GM18873 (cell line): ENCODE results near the gene HECTD2.
"Not testable (repeated sequence)": the region's sequence is repeated elsewhere in the genome, so short reads cannot be mapped to it uniquely, and the experiment has no call there.

Experiments
- ATAC-seq: cut with Tn5 transposase; IDR thresholded peaks from one replicate; pipeline ENCODE4 v1.9.1; 2021; ENCODE audit warnings: mild to moderate bottlenecking, moderate library complexity, moderate number of reproducible peaks; ENCODE audit not compliant: unreplicated experiment, low FRiP score

Gene HECTD2

GRCh38 chr10:91409869-91410637 lies at the start of gene HECTD2:
Gene HECTD2 (plus strand): TSS chr10:91410344. CDS start chr10:91410439, 95 bp downstream.
- peak; percentile 63 for ATAC-seq

DNA sequence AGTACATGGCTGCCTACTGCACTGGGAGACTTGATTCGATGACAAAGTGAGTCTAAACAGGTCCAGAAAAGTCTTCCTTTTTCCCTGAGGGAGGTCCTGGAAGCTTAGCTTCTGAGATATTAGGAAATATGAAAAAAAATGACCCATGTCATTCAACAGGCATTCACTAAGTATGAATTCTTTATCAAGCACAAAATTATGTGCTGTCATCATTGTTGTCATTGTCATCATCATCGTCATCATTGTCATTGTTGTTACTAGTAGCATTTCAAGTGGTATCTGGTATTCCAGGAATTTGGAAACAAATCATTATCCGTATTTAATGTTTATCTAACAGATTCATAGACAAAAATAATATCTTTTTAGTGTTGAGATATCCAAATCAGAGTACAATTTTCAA lies 49.7 kb upstream of the HECTD2 start:
- no peak for ATAC-seq

DNA sequence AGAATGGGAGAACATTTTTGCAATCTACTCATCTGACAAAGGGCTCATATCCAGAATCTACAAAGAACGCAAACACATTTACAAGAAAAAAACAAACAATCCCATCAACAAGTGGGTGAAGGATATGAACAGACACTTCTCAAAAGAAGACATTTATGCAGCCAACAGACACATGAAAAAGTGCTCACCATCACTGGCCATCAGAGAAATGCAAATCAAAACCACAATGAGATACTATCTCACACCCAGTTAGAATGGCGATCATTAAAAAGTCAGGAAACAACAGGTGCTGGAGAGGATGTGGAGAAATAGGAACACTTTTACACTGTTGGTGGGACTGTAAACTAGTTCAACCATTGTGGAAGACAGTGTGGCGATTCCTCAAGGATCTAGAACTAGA lies 44.6 kb upstream of the HECTD2 start:
- not testable (repeated sequence) for ATAC-seq

GRCh38 chr10:91366704-91367103 lies 43.4 kb upstream of the HECTD2 start:
- ATAC-seq, result no peak

GRCh38 chr10:91367127-91367531 lies 43.0 kb upstream of the HECTD2 start:
- ATAC-seq, result no peak

DNA sequence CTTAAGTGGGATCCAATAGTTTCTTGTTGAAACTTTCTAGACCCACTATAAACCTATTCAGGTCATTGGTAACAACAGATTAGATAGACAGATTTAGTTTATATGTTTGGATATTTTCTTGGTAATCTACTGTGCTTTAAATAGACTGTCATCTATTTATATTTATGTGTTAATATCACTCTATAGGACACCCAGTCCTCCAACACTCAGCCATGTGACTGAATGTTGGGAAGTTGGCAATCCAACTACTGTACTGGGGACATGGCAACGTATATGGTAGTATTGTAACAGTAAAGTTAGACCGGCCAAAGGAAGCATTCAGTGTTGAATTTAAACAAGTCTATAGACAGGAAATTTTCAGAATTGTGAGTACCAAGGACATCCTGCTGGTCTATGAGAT lies 42.6 kb upstream of the HECTD2 start:
- no peak for ATAC-seq

- ATAC-seq, result not testable (repeated sequence)
These were observed 40.1 kb upstream of the HECTD2 start for GRCh38 chr10:91369978-91370589.

- ATAC-seq, result no peak
These were observed 36.1 kb upstream of the HECTD2 start for GRCh38 chr10:91374052-91374451.

GRCh38 chr10:91378061-91378460 lies 32.1 kb upstream of the HECTD2 start:
- ATAC-seq, result no peak

DNA sequence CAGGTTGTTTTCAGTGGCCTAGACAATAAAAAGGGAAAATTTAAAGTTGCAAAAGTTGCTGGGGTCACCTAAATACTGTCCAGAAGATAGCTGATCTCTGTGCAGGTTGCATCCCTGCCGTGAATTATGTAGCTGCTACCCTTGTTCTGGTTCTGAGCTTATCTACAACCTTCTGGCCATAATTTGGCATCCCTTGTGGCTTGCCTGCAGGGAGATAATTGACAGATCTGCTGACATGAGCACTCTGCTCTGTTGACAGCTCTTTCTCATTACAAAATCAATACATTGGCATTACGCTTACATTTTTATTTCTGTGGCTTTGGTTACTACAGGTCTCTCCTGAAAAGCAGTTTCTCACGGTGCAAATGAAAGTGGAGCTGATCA lies 29.3 kb upstream of the HECTD2 start:
- ATAC-seq, result no peak

GRCh38 chr10:91381257-91381891 lies 28.8 kb upstream of the HECTD2 start:
- ATAC-seq, result no peak

- ATAC-seq, result no peak
These were observed 24.6 kb upstream of the HECTD2 start for GRCh38 chr10:91385306-91386085.

- peak; percentile 63 for ATAC-seq
These were observed 20.3 kb upstream of the HECTD2 start for GRCh38 chr10:91389636-91390512.

GRCh38 chr10:91390513-91390825 lies 19.7 kb upstream of the HECTD2 start:
- ATAC-seq, result not testable (repeated sequence)

GRCh38 chr10:91391920-91392319 lies 18.2 kb upstream of the HECTD2 start:
- no peak for ATAC-seq

- ATAC-seq, result no peak
These were observed 3.8 kb upstream of the HECTD2 start for GRCh38 chr10:91406322-91406721.

DNA sequence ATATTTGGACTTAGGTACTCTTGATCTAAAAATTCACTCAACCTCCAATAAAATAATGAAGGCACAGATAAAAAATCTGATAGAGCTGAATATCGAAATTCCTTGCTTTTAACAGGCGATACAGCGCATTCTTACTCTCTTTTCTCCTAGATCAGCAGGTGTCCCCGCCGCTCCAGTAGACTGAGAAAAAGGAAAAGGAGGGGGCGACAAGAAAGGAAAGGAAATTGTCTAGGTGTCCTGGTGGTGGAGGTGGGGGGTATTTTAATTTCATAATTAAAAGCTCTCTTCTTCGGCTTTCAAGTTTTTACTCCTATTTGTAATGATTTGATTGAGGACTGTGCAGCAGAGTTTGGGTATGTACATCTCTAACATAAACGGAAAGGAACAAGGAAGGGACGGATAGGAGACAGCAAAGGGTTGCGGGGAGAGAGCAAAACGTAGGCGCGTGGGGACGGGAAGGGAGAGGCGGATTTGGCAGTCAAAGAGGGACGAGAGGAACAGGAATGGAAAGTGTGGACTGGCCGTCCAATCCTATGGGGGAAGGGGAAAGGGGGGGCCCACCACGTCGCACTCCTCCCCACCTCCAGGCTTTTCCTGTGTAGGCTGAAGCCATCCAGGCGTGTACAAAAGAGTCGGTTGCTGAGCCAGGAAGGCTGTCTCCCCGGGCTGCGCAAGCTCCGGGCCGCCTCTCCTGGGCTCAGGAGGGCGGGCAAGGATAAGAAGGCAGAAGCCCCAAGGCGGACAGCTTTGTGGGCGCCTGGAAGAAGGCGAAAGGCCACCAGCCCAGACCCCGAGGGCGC lies 875 bp upstream of the HECTD2 start:
- ATAC-seq, result peak; percentile 29

- ATAC-seq, result peak; percentile 35
These were observed 661 bp downstream of the HECTD2 start for GRCh38 chr10:91410638-91411371.

DNA sequence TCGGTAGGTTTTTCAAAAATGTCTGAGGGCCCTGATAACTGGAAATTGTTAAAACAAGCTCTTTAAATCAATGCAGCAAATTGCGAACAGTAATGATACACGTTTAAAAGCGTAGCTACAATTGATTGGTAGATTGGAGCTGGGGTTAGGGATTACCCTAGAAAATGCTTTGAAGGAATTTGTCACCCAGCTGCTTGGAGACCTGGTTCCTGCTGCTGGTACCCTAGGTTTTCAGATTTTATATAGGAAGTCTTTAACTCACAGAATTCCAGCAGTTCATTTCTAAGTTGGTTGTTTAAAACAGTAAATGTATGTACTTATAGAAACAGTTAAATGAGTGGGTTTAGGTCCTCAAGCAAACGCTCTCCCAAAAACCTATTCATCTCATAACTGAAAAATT lies 1.5 kb downstream of the HECTD2 start:
- no peak for ATAC-seq
